ENCODE results near the gene METRN.

DNA sequence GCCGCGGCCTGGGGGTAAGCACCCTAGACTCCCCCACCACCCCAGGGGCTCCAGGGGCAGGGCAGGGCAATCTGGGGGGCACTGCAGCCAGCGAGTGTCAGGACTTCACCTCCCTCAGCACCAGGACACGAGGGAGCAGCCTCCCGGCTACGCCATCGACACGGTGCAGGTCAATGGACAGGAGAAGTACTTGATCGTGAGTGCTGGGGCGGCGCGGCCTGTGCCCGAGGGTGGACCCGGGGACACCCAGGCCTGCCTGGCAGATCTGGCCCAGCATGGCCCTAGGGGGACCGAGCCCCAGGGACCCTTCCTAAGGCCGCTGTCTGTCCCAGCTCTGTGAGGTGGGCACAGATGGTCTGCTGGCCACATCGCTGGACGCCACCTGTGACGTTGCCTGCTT lies 42.5 kb upstream of the METRN start:
- no peak for TF ChIP-seq CTCF (conservative IDR thresholded peaks at IDR 0.05; ENCODE audit: low read length)
- TF ChIP-seq EZH2phosphoT487 (IDR thresholded peaks at IDR 0.05; ENCODE audit: borderline replicate concordance), result no peak

Measured in Loucy (cell line).